Small intestine (tissue), 7 donors: ENCODE measurements around the gene CTNNA1. TPM values are rescaled to one million over a fixed set of nuclear protein-coding genes. Genes with fewer than 3 reads are reported as not detected.

Experiments
- DNase-seq, 2 donors: peaks; one replicate each; pipeline versions ENCODE4 v3.0.0 to v3.0.0-alpha.2; 2013
- FAIRE-seq: peaks from 2 replicates; lab custom pipeline; 2012; peaks lifted over from hg19 to GRCh38; lab: Jason Lieb, UNC
- H3K27ac ChIP-seq, 3 donors: one replicate each; pipeline ENCODE4 v1.5.1; 2013; ENCODE audit warnings: low read length in 2 of 3, mild to moderate bottlenecking in 2 of 3, control low read depth in 1 of 3, inconsistent platforms in 1 of 3, low read depth in 1 of 3, moderate library complexity in 1 of 3
- H3K27me3 ChIP-seq, 3 donors: one replicate each; pipeline ENCODE4 v1.6.1; 2013; ENCODE audit warnings: low read length in 3 of 3, inconsistent platforms in 1 of 3; ENCODE audit not compliant: control insufficient read depth in 3 of 3, insufficient read depth in 3 of 3
- H3K36me3 ChIP-seq, 3 donors: one replicate each; pipeline ENCODE4 v1.6.1; 2013; ENCODE audit warnings: low read length in 3 of 3, inconsistent platforms in 1 of 3, low read depth in 1 of 3, mild to moderate bottlenecking in 1 of 3, moderate library complexity in 1 of 3; ENCODE audit not compliant: control insufficient read depth in 3 of 3, insufficient read depth in 2 of 3
- H3K4me1 ChIP-seq, 3 donors: one replicate each; pipeline ENCODE4 v1.6.1; 2013; ENCODE audit warnings: low read length in 2 of 3, inconsistent platforms in 1 of 3, low read depth in 1 of 3, mild to moderate bottlenecking in 1 of 3, moderate library complexity in 1 of 3; ENCODE audit not compliant: control insufficient read depth in 3 of 3, insufficient read depth in 2 of 3
- H3K4me3 ChIP-seq, 3 donors: one replicate each; pipeline ENCODE4 v1.5.1; 2013; ENCODE audit warnings: low read length in 3 of 3, control low read depth in 1 of 3, inconsistent platforms in 1 of 3, low read depth in 1 of 3, mild to moderate bottlenecking in 1 of 3, moderate library complexity in 1 of 3
- H3K9me3 ChIP-seq, 2 donors: one replicate each; pipeline ENCODE4 v1.6.1; 2013; ENCODE audit warnings: low read depth in 1 of 2, low read length in 1 of 2; ENCODE audit not compliant: control insufficient read depth in 2 of 2, insufficient read depth in 1 of 2
- WGBS, 3 donors: extraction: QIAGEN DNeasy Blood & Tissue Kit; methylation state at CpG; one replicate each; pipeline ENCODE4 v1.1.7; 2013; 5-methylcytosine and 5-hydroxymethylcytosine counted together
- polyA plus RNA-seq, 4 donors: library from polyadenylated mRNA; stranded (reverse) in 3 of 4; unstranded in 1 of 4; fragments of 200-250 nt in 3 of 4; fragments of 120-200 nt in 1 of 4; gene quantifications; one replicate each; pipeline versions ENCODE4 v1.2.1 to v1.2.3, GENCODE V29; 2013
- donor health status: healthy with polysubstance abuse.
- donor health status: control.
- donor health status: control.
- donor health status: Bipolar disorder and iron deficiency.
- donor health status: healthy.

The CTNNA1 gene
- polyA plus RNA-seq, 4 donors = 145 to 286 (median 196) TPM

DNA sequence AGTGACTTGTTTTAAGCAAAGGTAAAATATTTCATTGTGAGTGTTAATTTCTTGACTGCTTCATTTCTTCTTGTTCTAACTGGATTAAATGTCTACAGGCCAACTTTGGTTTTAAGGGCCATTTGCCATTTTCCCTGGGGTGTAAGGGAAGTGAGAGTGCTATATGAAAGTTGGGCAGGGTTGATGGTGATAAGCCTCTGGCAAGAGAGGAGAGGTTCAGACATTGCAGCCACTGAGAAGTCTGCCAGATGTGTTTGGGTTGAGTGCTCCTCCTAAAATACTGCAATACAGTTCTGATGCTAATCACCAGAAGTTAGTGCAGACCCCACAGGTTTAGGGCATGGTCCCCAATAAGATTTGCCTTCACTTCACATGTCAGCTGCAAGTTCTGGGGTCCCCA lies 136.8 kb downstream of the CTNNA1 start:
- no peak for FAIRE-seq
- no peaks in the 10 kb centered on the region for H3K27me3 ChIP-seq
- H3K4me3 ChIP-seq = no peak overlapping the region
- DNase-seq = no peak
- no peak overlapping the region for H3K27ac ChIP-seq
- peaks cover 18 to 42% (median 22%) of the 10 kb centered on the region in 3 donors for H3K36me3 ChIP-seq
- H3K4me1 ChIP-seq = no peaks in the 10 kb centered on the region
- H3K9me3 ChIP-seq = peaks cover 0 to 8% of the 10 kb centered on the region in 2 donors

DNA sequence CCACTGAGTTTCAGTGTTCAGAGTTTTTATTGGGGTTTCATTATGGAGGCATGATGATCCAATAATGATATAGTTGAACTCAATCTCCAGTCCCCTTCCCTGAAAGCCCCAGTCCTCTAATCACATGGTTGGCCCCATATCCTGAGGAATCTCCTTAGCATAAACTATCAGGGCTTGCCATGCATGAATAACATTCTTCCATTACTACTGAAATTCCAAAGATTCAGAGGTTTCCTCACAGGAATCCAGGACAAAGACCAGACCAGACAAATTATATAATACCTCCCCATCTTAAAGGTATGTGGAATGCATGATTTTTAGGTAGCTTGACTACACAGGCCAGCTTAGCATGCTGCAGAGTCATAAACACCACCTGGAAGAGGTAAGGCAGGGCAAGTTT lies 137.4 kb downstream of the CTNNA1 start:
- H3K9me3 ChIP-seq = peaks cover 0 to 8% of the 10 kb centered on the region in 2 donors
- FAIRE-seq = no peak
- H3K27ac ChIP-seq = no peak overlapping the region
- DNase-seq = no peak
- no peaks in the 10 kb centered on the region for H3K4me1 ChIP-seq
- H3K4me3 ChIP-seq = no peak overlapping the region
- peaks cover 18 to 42% (median 22%) of the 10 kb centered on the region in 3 donors for H3K36me3 ChIP-seq
- no peaks in the 10 kb centered on the region for H3K27me3 ChIP-seq

DNA sequence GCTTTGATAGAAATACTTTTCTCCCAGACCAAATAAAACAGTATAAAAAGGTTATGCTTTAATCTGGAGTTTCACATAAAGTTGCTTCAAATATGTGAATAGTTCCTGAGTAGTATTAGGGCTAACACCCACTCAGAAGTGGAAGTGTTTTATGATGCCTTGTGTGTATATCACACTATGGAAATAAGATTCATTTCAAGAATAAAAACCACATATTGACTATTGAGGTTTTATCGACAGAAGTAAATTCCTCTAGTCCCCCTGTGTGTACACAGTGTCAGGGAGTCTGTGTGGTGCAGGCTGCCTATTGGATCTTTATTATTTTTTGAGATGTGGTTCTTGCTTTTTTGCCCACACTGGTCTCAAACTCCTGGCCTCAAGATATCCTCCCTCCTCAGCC lies 142.7 kb downstream of the CTNNA1 start:
- no peaks in the 10 kb centered on the region for H3K27me3 ChIP-seq
- no peaks in the 10 kb centered on the region for H3K9me3 ChIP-seq
- no peak overlapping the region for H3K4me3 ChIP-seq
- FAIRE-seq = no peak
- DNase-seq = no peak
- H3K27ac ChIP-seq = no peak overlapping the region
- WGBS, 3 donors = 71 to 90% (median 81%) methylated on average over 1 of the region's 1 CpG
- H3K36me3 ChIP-seq = peaks cover 6 to 29% (median 9%) of the 10 kb centered on the region in 3 donors
- H3K4me1 ChIP-seq = no peaks in the 10 kb centered on the region

DNA sequence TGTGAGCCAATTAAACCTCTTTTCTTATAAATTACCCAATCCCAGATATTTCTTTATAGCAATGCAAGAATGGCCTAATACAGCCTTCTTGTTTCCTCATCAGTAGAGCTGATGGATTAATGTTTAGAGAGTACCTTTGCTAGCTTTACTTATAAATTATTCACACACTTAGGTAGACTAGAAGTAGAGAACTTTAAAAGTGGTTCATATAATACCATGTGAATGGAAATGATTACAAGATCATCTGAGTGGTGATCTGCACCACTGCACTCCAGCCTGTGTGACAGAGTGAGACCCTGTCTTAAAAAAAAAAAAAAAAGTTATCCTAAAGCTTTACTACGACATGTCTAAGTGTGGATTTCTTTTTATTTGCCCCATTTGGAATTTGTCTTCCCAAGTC lies 145.1 kb downstream of the CTNNA1 start:
- WGBS, 3 donors = 98 to 100% (median 100%) methylated on average over 1 of the region's 1 CpG
- H3K9me3 ChIP-seq = no peaks in the 10 kb centered on the region
- no peak overlapping the region for H3K27ac ChIP-seq
- no peak for FAIRE-seq
- DNase-seq = no peak
- peaks cover 0 to 26% (median 11%) of the 10 kb centered on the region in 3 donors for H3K36me3 ChIP-seq
- no peak overlapping the region for H3K4me3 ChIP-seq
- H3K4me1 ChIP-seq = no peaks in the 10 kb centered on the region
- no peaks in the 10 kb centered on the region for H3K27me3 ChIP-seq

DNA sequence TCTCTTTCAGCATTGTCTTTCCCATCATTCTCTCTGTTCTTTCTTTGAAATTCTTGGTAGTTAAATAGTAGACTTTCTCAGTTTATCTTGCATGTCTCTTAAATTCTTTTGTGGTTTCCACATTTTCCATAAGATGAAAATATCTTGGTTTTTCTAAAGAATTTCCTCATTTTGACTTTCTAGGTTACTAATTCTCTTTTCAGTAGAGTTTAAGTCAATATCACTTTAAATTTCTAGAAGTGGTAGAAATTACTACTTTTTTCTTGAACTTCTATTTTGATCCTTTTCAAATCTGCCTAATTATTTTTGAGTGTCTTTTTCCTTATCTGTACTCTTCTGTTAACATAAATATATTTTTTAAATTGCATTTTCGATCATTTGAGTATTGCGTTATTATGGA lies 145.5 kb downstream of the CTNNA1 start:
- no peak overlapping the region for H3K4me3 ChIP-seq
- H3K36me3 ChIP-seq = peaks cover 0 to 25% (median 13%) of the 10 kb centered on the region in 3 donors
- no peak overlapping the region for H3K27ac ChIP-seq
- H3K4me1 ChIP-seq = no peaks in the 10 kb centered on the region
- no peaks in the 10 kb centered on the region for H3K9me3 ChIP-seq
- FAIRE-seq (no peak), DNase-seq (no peak)
- no peaks in the 10 kb centered on the region for H3K27me3 ChIP-seq
- 92 to 96% (median 95%) methylated on average over 2 of the region's 2 CpGs for WGBS, 3 donors

DNA sequence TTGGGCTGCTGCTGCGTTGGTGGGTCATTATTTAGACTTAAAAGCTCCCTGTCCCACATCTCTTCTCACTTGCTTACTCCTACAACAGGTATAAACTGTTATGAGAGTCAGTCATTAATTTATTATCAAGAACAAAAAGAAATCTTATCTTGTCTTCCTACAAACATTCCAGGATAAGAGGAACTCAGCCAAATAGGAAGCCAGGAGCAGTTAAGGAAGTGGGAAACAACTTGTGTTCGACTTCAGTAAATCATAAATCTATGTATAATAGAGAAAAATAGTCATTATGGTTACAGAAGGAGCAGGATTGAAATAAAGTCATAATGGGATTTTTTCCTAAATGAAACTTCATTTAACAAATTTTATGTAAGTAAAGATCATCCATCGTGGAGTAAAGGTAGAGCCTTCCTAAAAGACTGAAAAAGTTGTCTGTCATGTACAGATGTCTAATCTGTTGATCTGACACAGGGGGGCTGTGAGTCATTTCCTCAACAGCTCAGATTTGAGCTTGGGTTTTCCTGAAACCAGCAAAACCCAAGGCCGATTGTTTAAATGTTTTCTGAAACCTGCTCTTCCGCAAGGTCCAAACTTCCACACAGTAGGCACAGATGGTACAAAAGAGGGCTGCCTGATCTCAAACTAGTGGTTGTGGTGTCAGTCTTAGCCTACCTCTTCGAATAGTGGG lies 147.2 kb downstream of the CTNNA1 start:
- no peaks in the 10 kb centered on the region for H3K9me3 ChIP-seq
- H3K36me3 ChIP-seq = peaks cover 0 to 23% (median 17%) of the 10 kb centered on the region in 3 donors
- 64 to 79% (median 72%) methylated on average over 6 of the region's 6 CpGs for WGBS, 3 donors
- no peaks in the 10 kb centered on the region for H3K4me1 ChIP-seq
- H3K27me3 ChIP-seq = no peaks in the 10 kb centered on the region
- no peak for FAIRE-seq
- DNase-seq = no peak
- no peak overlapping the region for H3K4me3 ChIP-seq
- no peak overlapping the region for H3K27ac ChIP-seq

DNA sequence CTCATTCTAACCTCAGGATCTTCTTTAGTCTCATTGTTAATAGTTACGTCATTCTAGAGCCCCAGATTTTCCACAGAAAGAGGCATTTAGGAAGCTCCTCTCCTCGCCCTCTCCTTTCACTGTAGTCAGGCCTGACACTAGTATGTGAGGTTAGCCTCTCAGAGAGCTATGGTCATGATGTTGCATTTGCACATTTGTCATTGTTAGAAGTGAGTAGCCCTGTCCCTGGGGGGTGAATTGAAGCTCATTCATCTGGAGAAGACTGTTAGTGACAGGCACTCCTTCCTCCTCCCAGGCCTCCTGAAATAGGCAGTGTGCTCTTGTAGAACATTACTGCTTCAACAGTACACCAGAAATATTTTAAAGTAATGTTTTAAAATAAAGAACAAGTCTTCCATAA lies 148.5 kb downstream of the CTNNA1 start:
- peaks cover 0 to 21% (median 20%) of the 10 kb centered on the region in 3 donors for H3K36me3 ChIP-seq
- H3K27me3 ChIP-seq = no peaks in the 10 kb centered on the region
- H3K27ac ChIP-seq = no peak overlapping the region
- H3K4me1 ChIP-seq = no peaks in the 10 kb centered on the region
- H3K9me3 ChIP-seq = no peaks in the 10 kb centered on the region
- no peak overlapping the region for H3K4me3 ChIP-seq
- no peak for FAIRE-seq
- 95 to 100% (median 98%) methylated on average over 2 of the region's 2 CpGs for WGBS, 3 donors
- no peak for DNase-seq

DNA sequence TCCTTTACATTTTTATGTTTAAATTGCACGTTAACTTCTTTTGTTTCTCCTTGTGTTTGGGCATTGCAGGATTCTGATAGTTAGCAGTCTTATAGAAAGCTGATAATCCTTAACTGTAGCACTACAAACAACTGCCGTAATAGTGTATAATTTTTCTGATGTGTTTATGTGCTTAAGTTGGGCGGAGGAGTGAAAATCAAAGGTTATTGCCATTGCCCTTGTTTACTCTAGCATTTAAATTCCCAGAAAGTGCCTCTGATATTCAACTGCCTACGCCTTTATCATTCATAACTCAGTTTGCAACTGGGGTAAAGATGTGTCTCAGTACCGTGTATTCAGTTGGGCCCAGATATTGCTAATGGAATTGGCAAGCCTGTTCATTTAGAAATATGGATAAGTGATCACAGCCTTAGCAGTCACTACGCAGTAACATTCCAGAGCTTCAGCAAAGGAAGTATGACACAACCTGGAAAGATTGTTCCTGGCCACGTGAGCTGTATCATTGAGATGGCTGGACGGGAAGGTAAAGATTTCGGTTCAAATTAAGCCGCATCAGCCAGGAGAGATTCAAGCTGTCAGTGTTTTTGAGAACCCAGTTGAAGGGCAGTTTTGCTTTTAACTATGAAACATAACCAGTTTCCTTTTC lies 150.0 kb downstream of the CTNNA1 start:
- no peak for DNase-seq
- WGBS, 3 donors = 72 to 76% (median 75%) methylated on average over 10 of the region's 10 CpGs
- peaks cover 3 to 33% (median 17%) of the 10 kb centered on the region in 3 donors for H3K36me3 ChIP-seq
- H3K9me3 ChIP-seq = no peaks in the 10 kb centered on the region
- no peaks in the 10 kb centered on the region for H3K4me1 ChIP-seq
- H3K27ac ChIP-seq = peak overlapping the region in 1 of 3 donors; percentile 3
- no peak for FAIRE-seq
- H3K4me3 ChIP-seq = no peak overlapping the region
- H3K27me3 ChIP-seq = no peaks in the 10 kb centered on the region
